ENCODE results near the gene NEUROG3.

- TF ChIP-seq, protein P1, sequence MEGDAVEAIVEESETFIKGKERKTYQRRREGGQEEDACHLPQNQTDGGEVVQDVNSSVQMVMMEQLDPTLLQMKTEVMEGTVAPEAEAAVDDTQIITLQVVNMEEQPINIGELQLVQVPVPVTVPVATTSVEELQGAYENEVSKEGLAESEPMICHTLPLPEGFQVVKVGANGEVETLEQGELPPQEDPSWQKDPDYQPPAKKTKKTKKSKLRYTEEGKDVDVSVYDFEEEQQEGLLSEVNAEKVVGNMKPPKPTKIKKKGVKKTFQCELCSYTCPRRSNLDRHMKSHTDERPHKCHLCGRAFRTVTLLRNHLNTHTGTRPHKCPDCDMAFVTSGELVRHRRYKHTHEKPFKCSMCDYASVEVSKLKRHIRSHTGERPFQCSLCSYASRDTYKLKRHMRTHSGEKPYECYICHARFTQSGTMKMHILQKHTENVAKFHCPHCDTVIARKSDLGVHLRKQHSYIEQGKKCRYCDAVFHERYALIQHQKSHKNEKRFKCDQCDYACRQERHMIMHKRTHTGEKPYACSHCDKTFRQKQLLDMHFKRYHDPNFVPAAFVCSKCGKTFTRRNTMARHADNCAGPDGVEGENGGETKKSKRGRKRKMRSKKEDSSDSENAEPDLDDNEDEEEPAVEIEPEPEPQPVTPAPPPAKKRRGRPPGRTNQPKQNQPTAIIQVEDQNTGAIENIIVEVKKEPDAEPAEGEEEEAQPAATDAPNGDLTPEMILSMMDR (IDR thresholded peaks at IDR 0.05) = no peak
- no peak for TF ChIP-seq POLR2A (IDR thresholded peaks at IDR 0.05)
Observed at GRCh38 chr10:69619626-69620025, 46.4 kb upstream of the NEUROG3 start.
